Measurements from ENCODE around the gene TCEA2.
"Not testable (repeated sequence)": the region's sequence is repeated elsewhere in the genome, so short reads cannot be mapped to it uniquely, and the experiment has no call there.

The TCEA2 gene

GRCh38 chr20:64110411-64111068 lies 47.5 kb downstream of the TCEA2 start:
- TF ChIP-seq POLR2A (IDR thresholded peaks at IDR 0.05; ENCODE audit: low read length) (no peak), GATA1 (IDR thresholded peaks at IDR 0.05; ENCODE audit: low read depth, low read length) (no peak)
- no peak for DNase-seq

DNA sequence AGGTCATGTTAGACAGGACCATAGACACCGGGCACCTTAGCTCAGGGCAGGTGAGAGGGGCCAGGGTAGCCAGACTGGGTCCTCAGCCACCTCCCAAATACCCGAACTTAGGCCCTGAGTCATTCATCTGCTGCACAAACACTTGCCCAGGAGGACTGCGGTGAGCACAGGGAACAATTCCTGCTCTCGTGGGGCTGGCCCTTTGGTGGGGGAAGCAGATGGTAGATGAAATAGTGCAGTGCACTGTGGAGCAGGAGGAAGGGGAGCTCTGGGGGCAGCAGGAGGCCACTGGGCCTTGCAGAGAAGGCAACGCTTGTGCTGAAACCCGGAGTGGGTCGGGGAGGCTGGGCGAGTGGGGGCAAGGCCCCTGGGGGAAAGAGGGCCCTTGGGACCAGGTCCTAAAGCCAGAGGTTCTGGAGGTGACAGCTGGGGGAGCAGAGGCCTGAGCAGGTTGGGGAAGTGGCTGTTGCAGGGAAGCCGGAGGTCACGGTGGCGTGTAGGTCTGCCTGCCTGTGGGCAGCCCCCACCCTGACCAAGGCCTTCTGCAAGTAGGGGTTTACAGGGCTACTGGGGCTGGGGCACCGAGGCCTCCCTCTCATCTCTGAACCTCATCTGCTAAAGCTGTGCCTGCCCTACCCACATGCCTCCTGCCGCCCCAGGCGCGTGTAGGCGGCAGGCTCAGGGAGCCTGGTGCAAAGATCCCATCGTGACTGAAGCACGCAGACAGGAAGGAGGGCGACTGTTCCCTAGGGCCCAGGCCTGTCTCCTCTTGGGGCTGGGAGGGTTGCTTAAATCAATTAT lies 49.0 kb downstream of the TCEA2 start:
- DNase-seq, result no peak
- TF ChIP-seq GATA1 (IDR thresholded peaks at IDR 0.05; ENCODE audit: low read depth, low read length) (no peak), POLR2A (IDR thresholded peaks at IDR 0.05; ENCODE audit: low read length) (no peak)

DNA sequence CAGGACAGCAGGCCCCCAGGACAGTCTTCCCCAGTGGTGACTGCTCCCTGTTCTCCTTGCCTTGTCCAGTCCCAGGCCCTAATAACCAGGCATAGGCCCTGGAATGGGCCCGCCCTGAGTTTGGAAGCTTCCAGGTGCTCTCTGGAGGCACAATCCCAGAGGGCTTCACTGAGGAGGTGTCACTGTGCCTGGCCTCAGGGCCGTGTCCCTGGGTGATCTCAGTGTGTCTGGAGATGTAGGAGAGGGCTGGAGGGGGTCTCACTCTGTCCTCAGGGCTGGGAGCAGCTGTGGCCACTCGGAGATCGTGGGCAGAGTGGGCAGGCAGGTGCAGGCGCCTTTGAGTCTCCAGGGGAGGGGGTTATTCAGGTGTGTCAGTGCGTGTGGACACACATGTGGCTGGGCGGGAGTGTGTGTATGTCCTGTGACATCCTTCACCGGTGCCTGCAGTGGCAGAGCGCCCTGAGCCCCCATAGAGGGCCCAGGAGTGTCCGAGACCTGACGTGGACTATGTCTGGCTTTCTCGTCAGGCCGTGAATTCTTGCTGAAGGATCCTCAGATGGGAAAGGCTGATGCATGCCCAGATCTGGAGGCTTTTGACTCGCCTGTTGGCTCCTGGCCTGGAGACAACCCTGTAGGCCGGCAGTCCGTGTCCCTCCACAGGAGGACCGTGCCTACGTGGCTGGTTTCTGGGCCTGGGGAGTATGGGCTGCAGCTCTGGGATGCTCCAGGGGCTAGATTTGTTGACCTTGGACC lies 49.9 kb downstream of the TCEA2 start:
- TF ChIP-seq GATA1 (IDR thresholded peaks at IDR 0.05; ENCODE audit: low read depth, low read length) (no peak), POLR2A (IDR thresholded peaks at IDR 0.05; ENCODE audit: low read length) (no peak)
- DNase-seq, result no peak

DNA sequence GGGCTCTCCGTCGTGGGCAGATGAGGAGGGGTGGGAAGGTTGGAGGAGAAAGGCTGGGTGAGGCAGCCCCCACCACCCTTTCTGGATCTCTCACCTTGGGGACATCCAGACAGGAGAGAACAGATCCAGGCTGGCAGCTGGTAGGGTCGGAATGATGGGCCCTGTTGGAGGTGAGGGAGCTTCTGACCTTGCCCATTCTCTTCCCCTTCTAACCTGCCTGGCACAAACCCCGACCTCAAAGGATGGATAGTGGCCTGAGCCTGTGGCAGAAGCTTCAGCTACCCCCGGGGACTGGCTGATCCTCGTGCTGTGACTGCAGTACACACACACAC lies 50.4 kb downstream of the TCEA2 start:
- TF ChIP-seq GATA1 (IDR thresholded peaks at IDR 0.05; ENCODE audit: low read depth, low read length), result no peak
- TF ChIP-seq POLR2A (IDR thresholded peaks at IDR 0.05; ENCODE audit: low read length), result no peak
- no peak for DNase-seq

DNA sequence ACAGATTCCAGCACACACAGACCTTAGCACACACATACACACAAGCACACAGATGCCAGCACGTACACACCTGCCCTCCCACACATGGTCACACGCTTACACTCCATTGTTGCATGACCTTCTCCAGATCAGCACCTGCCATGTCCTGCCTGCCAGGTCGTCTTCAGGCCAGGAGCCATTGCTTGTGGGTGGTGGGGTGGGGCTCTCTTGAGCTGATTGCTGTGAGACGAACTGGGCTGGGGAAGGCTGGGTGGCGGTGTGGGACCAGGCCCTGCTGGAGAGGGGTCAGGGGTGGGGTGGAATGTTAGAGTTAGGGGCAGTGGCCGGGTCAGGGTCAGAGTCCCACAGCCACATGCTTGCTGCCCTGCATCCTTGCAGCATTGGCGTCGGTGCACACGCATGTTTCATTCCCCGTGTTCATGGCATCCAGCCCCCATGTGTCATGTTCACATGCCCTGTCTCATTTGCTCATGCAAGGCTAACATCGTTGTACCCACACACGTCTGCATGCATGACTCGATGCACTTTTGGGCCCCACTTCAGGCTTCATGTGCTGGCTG lies 50.9 kb downstream of the TCEA2 start:
- no peak for DNase-seq
- no peak for TF ChIP-seq GATA1 (IDR thresholded peaks at IDR 0.05; ENCODE audit: low read depth, low read length)
- TF ChIP-seq POLR2A (IDR thresholded peaks at IDR 0.05; ENCODE audit: low read length), result no peak

DNA sequence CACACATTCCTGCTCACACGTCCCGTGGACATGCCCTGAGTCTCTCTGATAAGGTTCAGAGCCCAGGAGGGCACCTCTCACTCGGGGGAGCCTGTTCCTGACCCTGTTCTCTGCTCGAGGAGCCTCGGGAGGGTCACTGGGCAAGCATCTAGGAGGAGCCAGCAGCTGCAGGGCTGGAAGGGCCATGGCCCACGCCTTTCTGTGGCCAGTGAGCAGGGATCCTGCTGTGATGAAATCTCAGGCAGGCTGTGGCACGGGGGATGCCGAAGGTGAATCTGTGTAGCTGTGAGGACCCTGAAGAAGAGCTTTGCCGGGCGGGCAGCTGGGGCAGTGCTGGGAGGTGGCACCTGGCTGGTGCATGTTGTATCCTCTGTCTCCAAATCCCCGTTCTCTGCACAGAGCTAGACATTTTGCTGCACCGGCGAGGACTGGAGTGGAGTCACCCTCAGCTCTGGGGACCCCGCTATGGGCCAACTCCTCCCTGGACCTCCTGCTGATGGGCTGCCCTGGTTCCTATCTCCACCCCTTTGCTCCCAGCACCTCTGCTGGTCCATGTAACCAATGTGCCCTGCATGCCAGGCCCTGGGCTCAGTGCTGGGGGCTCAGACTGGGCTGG lies 51.5 kb downstream of the TCEA2 start:
- TF ChIP-seq POLR2A (IDR thresholded peaks at IDR 0.05; ENCODE audit: low read length) (no peak), GATA1 (IDR thresholded peaks at IDR 0.05; ENCODE audit: low read depth, low read length) (no peak)
- DNase-seq, result no peak

- TF ChIP-seq GATA1 (IDR thresholded peaks at IDR 0.05; ENCODE audit: low read depth, low read length) (no peak), POLR2A (IDR thresholded peaks at IDR 0.05; ENCODE audit: low read length) (no peak)
- no peak for DNase-seq
Observed at GRCh38 chr20:64115171-64115911, 52.3 kb downstream of the TCEA2 start.

GRCh38 chr20:64116016-64116415 lies 53.0 kb downstream of the TCEA2 start:
- TF ChIP-seq POLR2A (IDR thresholded peaks at IDR 0.05; ENCODE audit: low read length) (no peak), GATA1 (IDR thresholded peaks at IDR 0.05; ENCODE audit: low read depth, low read length) (no peak)
- no peak for DNase-seq

- TF ChIP-seq POLR2A (IDR thresholded peaks at IDR 0.05; ENCODE audit: low read length), result no peak
- no peak for TF ChIP-seq GATA1 (IDR thresholded peaks at IDR 0.05; ENCODE audit: low read depth, low read length)
- no peak for DNase-seq
Observed at GRCh38 chr20:64116541-64117431, 53.8 kb downstream of the TCEA2 start.

- DNase-seq, result not testable (repeated sequence)
Observed at GRCh38 chr20:64117432-64117777, 54.4 kb downstream of the TCEA2 start.

DNA sequence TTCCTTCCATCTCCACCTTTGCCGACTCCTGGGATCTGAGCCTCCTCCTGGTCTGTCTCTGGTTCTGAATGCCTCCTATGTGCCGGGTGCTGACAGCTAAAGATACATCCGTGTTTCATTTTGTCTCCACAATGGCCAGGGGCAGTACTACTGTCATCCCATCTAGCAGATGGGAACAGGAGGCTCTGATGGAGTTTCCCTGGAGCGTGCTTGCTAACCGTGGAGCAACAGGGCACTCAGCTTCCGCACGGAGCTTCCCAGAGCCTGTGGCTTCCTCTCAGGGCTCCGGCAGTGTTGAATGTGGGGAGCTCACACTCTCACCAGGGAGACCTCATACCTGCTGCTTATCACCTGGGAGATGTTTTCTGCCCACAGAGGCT lies 56.3 kb downstream of the TCEA2 start:
- DNase-seq, result no peak
- no peak for TF ChIP-seq POLR2A (IDR thresholded peaks at IDR 0.05; ENCODE audit: low read length)
- no peak for TF ChIP-seq GATA1 (IDR thresholded peaks at IDR 0.05; ENCODE audit: low read depth, low read length)

DNA sequence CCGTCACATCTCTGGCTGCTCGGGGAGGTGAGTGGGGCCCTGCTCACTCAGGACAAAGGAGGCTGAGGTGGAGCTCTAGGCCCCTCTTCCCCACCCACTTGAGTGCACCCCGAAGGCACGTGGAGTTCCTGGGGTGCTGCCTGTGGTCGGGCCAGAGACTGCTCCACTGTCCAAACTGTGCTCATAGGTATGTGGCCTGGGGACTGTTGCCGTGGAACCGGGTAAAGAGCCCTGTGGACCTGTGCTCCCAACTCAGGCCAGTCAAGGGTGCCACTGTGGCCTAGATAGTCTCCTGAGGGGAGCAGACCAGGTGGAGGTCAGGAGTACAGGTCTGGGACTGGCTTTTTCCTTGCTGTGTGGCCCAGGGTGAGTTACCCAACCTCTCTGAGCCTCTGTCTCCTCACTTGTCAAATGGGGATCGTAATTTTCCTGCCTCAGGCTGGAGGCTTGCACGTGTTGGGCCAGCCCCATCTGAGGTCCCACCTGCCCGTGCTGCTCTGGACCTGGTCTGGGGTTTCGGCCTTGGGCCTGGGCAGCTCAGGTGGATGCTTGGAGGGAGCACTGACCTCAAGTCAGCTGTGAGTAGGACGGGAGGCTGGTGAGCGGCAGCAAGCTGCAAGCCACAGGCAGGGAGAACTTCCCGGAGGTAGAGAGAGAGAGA lies 56.8 kb downstream of the TCEA2 start:
- TF ChIP-seq POLR2A (IDR thresholded peaks at IDR 0.05; ENCODE audit: low read length) (no peak), GATA1 (IDR thresholded peaks at IDR 0.05; ENCODE audit: low read depth, low read length) (no peak)
- no peak for DNase-seq

Data from erythroblast (primary cell).